HG02678 (cell line): ENCODE data around the gene GPRIN2.

Experiments used
- ATAC-seq: cut with Tn5 transposase; IDR thresholded peaks from one replicate; pipeline ENCODE4 v1.9.1; 2021; ENCODE audit warnings: mild to moderate bottlenecking, moderate library complexity; ENCODE audit not compliant: unreplicated experiment

The GPRIN2 gene

DNA sequence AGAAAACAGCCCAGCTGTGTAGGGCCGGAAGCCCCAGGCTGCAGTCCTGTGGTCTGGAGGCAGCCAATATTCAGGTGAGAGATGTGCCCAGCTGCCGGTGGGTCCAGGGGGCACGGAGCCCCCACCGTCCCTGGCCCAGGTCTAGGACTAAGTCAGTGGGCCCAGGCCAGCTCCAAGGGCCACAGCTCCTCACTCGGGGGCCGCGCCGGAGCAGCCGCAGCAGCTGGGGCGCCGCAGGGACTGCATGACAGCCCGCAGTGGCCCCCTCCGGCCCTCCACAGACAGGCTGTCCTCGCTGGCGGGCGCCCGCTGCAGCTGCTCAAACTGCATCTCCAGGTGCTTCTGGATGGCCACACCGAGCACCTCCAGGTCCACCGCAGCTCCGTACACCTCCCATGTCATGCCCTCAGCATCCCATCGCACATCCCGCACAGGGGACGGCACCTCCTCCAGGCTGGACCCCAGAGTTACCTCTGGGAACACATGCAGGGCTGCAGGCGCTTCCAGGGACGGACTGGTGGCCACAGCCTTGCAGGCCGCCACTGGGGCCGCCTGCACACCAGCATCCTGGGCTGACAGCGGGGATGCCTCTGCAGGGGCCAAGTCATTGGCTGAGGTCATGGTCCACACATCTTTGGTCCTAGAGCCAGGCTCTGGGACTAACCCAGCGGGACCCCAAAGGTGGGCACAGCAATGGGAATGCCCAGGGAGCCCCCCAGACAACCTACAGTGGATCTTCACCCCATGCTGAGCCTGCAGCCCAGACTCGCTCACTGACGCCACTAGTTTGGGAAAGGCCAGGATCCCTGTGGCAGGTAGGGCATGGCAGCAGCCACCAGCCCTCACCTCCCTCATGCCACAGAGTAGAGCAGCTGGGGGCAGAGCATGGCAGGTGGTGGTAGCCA lies 7.0 kb downstream of the GPRIN2 start:
- no peak for ATAC-seq

DNA sequence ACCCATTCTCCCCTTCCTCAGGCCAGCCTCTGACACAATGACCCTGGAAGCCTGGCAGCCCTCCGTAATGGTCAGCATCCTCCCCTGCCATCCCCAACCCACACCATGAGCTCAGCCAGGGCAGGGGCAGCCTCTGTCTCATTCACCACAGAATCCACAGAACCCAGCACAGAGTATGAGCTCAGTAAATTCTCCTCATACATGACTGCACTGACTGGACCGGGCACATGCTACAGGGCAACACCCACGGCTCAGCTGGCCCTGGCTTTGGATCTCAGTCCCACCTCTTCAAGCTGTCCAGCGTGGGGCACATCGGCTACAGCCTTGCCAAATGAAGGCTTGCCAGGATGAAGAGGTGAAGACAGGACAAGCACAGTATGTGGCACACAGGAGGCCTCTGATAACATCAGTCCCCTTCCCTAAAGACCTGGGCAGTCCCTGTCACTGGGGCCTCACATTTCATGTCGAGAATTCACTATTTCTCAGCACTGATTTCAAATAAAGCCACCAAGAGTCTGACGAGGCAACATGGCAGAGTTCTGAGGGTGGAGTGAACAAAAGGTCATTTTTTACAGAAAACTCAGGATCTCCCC lies 7.9 kb downstream of the GPRIN2 start:
- ATAC-seq = no peak

DNA sequence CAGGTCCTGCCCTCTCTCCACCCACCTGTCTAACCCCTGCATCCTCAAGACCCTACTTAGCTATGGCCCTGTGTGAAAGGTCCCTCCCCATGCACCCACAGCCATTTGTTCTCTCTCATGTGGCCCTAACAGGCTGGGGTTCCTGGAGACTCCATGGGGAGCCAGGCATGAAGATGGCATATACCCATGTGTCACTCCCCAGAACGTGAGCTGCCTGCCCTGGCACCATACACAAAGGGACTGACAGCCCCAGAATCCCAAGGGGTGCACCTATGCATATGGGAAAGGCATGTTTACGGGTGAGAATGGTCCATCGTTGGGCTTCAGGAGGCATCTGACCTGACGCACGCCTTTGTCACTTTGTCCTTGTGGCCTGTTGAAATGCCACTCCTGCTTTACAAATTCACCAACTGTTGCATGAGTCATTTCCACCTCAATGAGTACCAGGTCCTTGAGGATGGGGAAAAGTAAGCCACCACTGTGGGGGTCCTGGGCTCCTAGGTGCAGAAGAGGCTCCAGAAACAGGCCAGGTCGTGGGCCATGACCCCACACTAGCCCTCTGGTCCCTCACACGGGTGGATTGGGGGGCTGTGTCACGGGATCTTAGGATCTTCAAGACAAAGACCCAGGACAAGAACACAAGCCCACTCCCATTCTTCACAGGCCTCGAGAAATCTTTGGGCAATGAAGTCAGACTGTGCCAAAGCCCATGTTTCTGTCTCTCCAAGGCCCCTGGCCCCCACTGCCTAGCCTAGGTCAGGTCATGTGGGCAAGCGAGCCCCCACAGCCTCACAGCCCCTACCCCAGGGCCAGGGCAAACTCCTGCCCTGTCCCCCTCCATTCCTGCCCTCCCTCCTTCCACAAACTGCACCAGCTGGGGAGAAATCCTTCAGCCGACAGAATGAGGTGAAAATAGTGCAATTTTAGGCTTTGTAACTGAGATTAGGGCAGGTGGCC lies 8.6 kb downstream of the GPRIN2 start:
- ATAC-seq = no peak

DNA sequence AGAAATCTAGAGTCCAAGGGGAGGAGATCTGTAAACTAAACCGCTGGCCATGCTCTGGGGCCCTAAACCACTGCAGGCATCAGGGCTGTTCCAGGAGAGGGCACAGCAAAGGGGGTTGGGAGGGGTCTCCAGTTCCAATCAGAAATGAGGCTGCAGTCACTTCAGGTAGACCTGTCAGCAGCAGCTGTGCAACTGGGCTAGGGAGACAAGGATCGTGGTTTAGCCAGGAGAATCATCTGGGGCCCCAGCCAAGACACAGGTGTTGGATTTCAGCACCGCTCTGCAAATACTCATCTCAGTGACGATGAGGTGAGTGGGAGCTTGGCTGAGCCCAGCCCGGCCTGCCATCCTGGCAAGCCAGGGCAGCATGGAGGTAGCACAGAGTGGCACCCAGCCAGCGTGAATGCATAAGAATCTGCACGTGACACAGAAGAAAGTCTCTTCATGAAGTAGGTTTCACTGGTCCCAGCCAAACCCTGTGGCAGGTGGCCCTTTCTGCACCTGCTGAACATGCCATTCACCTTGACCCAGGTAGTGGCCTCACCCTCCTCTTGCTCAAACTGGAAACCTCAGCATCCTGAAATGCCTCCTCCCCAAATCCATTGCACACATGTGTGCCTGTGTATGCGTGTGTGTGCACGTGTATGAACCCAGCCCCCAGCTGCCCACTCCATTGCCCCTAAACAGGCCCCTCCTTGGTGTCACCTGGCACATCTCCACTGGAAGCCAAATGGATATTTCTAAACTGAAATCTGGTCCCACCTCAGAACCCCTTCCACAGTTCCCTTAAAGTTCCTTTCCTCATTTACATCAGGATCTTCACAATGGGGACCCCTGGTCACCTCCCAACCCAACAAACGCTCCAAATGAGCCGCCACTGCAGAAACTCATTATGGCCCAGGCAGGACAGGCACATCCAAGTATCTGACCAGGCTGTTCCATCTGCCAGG lies 9.6 kb downstream of the GPRIN2 start:
- ATAC-seq = no peak

DNA sequence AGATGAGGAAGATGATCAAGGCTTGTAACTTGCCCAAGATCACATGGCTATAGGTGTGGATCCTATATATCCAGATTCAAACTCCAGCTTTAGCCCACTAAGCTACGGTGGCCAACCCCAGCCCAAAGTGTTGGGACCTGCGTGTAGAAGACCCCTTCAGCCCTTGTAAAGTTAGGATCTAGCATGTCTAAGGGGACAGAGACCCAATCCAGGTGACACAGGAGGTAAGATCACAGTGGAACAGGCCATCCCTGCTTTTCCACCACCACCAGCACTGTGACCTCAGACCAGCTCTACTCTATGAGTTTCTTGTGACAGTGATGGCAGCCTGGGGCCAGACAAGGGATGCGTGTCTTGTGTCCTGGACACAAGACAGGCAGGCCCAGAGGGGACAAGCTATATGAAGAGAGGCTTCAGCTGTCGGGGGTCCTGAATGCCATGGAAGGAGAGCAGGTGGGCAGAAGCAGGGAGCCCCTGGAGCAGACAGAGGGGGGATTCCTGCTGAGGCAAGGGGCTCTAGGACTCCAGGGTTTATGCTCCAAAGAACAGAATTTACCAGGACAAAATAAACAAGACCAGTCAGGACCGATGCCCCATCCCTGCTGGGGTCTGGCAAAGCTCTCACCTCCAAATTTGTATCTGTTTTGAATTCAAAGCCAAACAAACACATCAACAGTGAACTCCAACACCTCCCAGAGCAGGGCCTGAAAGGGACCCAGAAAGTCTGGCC lies 10.4 kb downstream of the GPRIN2 start:
- ATAC-seq = no peak

DNA sequence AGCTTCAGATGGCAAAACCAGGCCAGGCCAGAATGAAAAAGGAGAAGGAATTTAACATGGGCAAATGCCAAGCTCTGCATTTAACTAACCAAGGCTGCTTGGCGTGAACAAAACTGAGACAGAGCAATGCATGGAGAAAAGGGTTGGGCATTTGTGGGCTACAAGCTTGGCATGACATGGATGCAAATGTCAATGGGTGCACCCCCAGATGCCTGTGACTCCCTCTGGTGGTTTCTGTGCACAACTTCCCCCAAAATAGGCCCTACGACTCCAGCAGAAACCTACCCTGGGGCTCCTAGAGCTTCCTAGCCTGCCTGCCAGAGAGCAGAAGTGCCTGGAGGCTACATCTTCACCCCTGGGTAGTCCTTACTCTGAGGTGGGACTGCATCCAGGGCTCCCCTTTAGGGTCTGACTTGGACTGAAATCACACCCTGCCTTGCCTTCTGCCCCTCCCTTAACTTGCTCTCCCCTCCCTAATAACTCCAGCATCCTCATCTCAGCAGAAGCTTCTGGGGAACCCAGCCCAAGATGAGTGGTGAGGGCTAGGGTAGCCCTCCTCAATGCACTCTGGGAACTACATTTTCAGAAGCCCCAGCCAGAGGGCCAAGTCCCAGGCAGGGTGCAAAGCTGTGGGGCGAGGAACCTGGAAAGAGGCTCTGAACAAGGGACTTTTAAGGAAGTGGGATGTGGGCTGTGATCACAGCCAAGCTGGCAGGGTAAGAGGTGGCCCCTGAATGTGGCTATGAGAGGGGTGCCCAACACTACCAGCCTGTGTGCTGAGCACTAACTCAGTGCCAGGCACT lies 11.3 kb downstream of the GPRIN2 start:
- no peak for ATAC-seq

DNA sequence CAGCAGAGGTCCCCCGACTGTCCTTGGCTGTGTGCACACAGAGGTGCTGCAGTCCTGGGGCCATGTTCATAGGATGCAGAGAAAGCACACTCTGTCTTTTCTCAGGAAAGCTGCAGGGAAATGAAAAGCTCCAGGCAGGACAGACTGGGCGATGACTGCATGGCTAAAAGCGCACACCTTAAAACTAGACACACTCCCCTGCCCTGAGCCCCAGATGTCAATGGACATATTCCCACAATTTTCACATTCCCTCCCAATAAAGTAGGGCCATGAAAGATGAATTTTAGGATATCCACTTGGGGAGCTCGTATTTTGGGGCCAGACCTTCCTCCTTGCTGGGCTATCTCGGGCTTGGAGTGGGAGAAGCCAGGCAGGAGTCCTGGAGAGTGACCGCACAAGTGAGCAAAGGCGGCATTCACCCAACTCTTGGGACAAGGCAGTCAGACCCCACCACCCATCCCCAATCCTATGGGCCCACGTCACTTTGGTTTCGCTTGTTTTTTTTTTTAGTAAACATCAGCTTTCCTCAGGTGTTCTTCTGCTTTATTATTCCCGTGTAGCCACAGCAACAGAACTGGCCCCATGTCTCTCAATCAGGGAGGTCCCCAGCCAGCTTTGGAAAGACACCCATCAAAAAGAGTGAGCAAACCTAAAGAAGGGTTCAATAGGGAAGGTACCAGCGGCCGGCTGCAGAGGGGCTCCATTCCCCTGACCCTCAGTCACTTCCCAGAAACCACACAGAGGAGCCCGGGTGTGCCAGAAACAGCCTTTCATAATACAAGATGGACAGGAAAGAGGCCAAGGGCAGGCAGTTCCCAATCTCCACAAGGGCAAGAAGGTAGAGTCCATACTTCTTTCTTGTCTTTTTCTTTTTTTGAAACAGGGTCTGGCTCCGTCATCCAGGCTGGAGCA lies 12.7 kb downstream of the GPRIN2 start:
- ATAC-seq = no peak

GRCh38 chr10:46542567-46543465 lies 13.6 kb downstream of the GPRIN2 start:
- ATAC-seq = no peak

GRCh38 chr10:46541735-46542566 lies 14.5 kb downstream of the GPRIN2 start:
- ATAC-seq = no peak

GRCh38 chr10:46541017-46541661 lies 15.3 kb downstream of the GPRIN2 start:
- ATAC-seq = no peak

DNA sequence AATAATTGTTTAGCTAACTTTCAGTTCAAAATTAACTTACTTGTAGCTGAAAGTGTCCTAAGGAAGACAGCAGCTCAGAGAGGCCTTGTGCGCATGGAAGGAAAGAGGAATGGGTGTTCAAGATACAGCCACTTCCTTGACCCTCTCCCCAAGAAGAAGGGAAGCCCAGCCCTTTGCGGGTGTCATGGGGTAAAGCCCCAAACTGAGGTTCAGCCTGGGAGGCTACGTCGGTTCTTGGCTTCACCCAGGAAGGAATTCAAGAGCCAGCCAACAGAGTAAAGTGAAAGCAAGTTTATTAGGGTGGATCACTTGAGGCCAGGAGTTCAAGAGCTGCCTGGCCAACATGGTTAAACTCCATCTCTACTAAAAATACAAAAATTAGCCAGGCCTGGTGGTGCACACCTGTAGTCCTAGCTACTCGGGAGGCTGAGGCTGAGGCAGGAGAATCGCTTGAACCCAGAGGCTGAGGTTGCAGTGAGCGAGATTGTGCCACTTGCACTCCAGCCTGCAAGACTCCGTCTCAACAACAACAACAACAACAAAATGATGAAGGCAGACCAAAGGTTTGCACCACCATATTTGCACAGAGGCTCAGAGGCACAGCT lies 15.9 kb downstream of the GPRIN2 start:
- ATAC-seq = no peak

DNA sequence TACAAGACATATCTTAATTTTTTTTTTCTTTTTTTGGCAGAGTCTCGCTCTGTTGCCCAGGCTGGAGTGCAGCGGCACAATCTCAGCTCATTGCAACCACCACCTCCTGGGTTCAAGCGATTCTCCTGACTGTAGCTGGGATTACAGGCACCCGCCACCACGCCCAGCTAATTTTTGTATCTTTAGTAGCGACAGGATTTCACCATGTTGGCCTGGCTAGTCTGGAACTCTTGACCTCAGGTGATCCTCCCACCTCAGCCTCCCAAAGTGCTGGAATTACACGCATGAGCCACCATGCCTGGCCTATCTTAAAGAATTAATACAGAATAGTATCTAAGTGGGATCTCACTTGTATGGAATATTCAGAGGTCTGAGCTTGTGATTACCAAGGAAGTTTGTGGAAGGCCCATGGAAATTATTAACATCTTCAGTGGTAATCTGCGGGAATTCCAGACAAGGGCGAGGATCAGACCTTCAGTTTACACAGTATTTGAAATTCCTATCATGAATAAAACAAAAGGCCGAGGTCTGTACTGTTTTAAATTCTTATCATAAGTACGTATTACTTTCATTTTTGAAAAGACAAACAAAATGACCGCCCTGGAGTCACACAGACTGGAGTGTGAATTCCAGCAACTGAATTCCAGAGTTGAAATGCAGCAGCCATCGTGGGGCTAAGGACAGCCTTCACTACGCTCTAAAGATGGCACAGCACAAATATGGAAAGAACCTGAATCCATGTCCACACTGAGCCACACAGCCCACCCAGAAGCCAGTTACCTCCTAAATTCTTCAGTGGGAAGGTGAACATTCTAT lies 16.7 kb downstream of the GPRIN2 start:
- ATAC-seq = no peak

DNA sequence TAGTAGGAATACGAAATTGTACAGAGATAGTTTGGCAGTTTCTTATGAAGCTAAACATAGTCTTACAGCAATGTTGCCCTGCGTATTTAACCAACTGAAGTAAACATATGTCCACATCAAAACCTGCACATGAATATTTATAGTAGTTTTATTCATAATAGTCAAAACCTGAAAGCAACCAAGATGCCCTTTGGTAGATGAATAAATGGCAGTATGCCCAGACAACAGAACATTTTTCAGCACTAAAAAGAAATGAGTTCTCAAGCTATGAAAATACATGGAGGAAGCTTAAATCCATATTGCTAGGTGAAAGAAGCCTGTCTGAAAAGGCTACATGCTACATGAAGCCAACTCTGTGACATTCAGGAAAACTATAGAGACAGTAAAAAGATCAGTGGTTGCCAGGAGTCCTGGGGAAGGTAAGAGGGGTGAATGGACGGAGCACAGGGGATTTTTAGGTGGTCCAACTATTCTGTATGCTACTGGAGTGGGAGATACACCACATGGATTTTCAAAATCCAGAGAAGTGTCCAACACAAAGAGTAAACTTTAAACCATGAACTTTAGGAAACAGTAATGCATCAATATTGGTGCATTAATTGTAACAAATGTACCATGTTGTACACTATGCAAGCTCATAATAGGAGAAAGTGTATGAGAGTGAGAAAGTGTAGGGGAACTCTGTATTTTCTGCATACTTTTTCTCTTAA lies 17.6 kb downstream of the GPRIN2 start:
- no peak for ATAC-seq
